Thyroid gland (tissue), 4 donors: Measurements from ENCODE around the gene CD3D.

Experiments used
- CTCF ChIP-seq, 6 experiments: fragments of 200-600 bp in 3 of 6; fragments of 450-650 bp in 3 of 6; sonication (generic) in 3 of 6; IDR thresholded peaks; one replicate each; pipeline ENCODE4 v1.5.1; 2016 to 2019; ENCODE audit warnings: antibody characterized with exemption in 6 of 6, mild to moderate bottlenecking in 2 of 6, inconsistent platforms in 1 of 6, moderate library complexity in 1 of 6
- POLR2A ChIP-seq, 2 donors: fragments of 450-650 bp; IDR thresholded peaks; one replicate each; pipeline ENCODE4 v1.6.1; 2017; ENCODE audit warnings: antibody characterized with exemption in 2 of 2, mild to moderate bottlenecking in 2 of 2, moderate library complexity in 1 of 2

DNA sequence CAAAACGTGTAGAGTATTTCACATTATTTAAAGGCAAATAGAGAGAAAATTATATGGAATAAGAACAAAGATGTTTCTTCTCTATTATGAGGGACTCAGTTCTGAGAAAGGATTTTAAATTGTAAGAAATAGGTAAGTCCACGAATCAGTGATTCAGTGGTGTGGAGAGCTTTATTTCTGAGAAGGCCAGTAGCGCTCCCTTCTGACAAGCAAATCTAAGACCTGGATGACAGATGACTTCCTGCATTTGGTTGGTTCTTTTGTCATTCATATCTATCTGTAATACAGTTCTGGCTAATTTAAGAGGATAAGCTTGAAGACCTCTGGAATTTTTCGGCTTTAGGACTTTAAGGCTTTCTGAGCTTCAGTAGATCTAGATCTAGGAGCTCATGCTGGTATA lies 31.0 kb downstream of the CD3D start:
- TF ChIP-seq CTCF (IDR thresholded peaks at IDR 0.05) (no peak), POLR2A (IDR thresholded peaks at IDR 0.05) (no peak)
